ENCODE data around the gene CLBA1.

- TF ChIP-seq, protein P1, sequence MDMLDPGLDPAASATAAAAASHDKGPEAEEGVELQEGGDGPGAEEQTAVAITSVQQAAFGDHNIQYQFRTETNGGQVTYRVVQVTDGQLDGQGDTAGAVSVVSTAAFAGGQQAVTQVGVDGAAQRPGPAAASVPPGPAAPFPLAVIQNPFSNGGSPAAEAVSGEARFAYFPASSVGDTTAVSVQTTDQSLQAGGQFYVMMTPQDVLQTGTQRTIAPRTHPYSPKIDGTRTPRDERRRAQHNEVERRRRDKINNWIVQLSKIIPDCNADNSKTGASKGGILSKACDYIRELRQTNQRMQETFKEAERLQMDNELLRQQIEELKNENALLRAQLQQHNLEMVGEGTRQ (IDR thresholded peaks at IDR 0.05; ENCODE audit: borderline replicate concordance, low read depth, low read length), result no peak
- TF ChIP-seq CTCF (IDR thresholded peaks at IDR 0.05) (no peak), PBX3 (IDR thresholded peaks at IDR 0.05) (no peak), POLR2AphosphoS5 (IDR thresholded peaks at IDR 0.05; ENCODE audit: low read depth, low read length) (no peak)
Measured at GRCh38 chr14:104953097-104953496, 32.5 kb upstream of the CLBA1 start.
